22Rv1 (cell line): ENCODE results near the gene CUL3.

Experiments
- H3K27ac ChIP-seq: fragments of 450-650 bp; 2 replicates; pipeline ENCODE4 v1.5.1; 2017
- CTCF ChIP-seq: fragments of 450-650 bp; IDR thresholded peaks from 2 replicates; pipeline ENCODE4 v1.5.1; 2017; ENCODE audit warnings: mild to moderate bottlenecking
- ZFX ChIP-seq: fragments of 450-650 bp; IDR thresholded peaks from 2 replicates; pipeline ENCODE4 v1.6.1; 2017; ENCODE audit warnings: antibody characterized with exemption, borderline replicate concordance

CUL3 gene

GRCh38 chr2:224585211-224586088 lies at the start of gene CUL3:
Gene CUL3 (minus strand): TSS chr2:224585363. CDS start chr2:224585009, 354 bp downstream.
- TF ChIP-seq ZFX (no peak), CTCF (no peak)

GRCh38 chr2:224630659-224631550 lies 45.7 kb upstream of the CUL3 start:
- no peak overlapping the region for H3K27ac ChIP-seq
- TF ChIP-seq ZFX (no peak), CTCF (no peak)

More at GRCh38 chr2:224585211-224586088, at the start of gene CUL3:
- H3K27ac ChIP-seq, result peak within 1 kb of the TSS; percentile 94

GRCh38 chr2:224628416-224628815 lies 43.3 kb upstream of the CUL3 start:
- H3K27ac ChIP-seq, result no peak overlapping the region
- no peak for TF ChIP-seq CTCF
- no peak for TF ChIP-seq ZFX

- TF ChIP-seq ZFX (no peak), CTCF (no peak)
- H3K27ac ChIP-seq, result no peak overlapping the region
Measured at GRCh38 chr2:224626735-224627134, 41.6 kb upstream of the CUL3 start.

GRCh38 chr2:224613543-224614286 lies 28.6 kb upstream of the CUL3 start:
- no peak overlapping the region for H3K27ac ChIP-seq
- TF ChIP-seq CTCF (no peak), ZFX (no peak)

- TF ChIP-seq CTCF, result no peak
- TF ChIP-seq ZFX, result no peak
Measured at GRCh38 chr2:224612578-224612977, 27.4 kb upstream of the CUL3 start.

More at GRCh38 chr2:224612578-224612977, 27.4 kb upstream of the CUL3 start:
- no peak overlapping the region for H3K27ac ChIP-seq
